ENCODE data around the gene IP6K2. TPM values are rescaled to one million over a fixed set of nuclear protein-coding genes. Genes with fewer than 3 reads are reported as not detected.

IP6K2 gene
- total RNA-seq, 1 donor from 2014 or later: 209 TPM

GRCh38 chr3:48681974-48682610 is 34.9 kb downstream of the IP6K2 start:
- DNase-seq (ENCODE audit: low spot score in 2 of 2, unreplicated experiment in 2 of 2): no peak
- H3K27me3 Mint-ChIP-seq (ENCODE audit: low read depth): no peaks in the 10 kb centered on the region
- H3K4me1 Mint-ChIP-seq: peaks cover 29% of the 10 kb centered on the region
- peaks cover 32% of the 10 kb centered on the region for H3K36me3 Mint-ChIP-seq
- no peaks in the 10 kb centered on the region for H3K9me3 Mint-ChIP-seq
- H3K27ac Mint-ChIP-seq: no peak overlapping the region
- no peak for TF ChIP-seq CTCF (IDR thresholded peaks at IDR 0.05; ENCODE audit: unreplicated experiment)
- no peak overlapping the region for H3K4me3 Mint-ChIP-seq

GRCh38 chr3:48681541-48681880 is 35.5 kb downstream of the IP6K2 start:
- Mint-ChIP-seq H3K4me3 (no peak overlapping the region), H3K27me3 (ENCODE audit: low read depth) (no peaks in the 10 kb centered on the region), H3K27ac (no peak overlapping the region), H3K9me3 (no peaks in the 10 kb centered on the region), H3K4me1 (peaks cover 27% of the 10 kb centered on the region), H3K36me3 (peaks cover 30% of the 10 kb centered on the region)
- no peak for TF ChIP-seq CTCF (IDR thresholded peaks at IDR 0.05; ENCODE audit: unreplicated experiment)
- DNase-seq (ENCODE audit: low spot score in 2 of 2, unreplicated experiment in 2 of 2): no peak

GRCh38 chr3:48680811-48681540 is 36.0 kb downstream of the IP6K2 start:
- Mint-ChIP-seq H3K36me3 (peaks cover 30% of the 10 kb centered on the region), H3K4me1 (peaks cover 25% of the 10 kb centered on the region), H3K4me3 (no peak overlapping the region), H3K27ac (no peak overlapping the region), H3K9me3 (no peaks in the 10 kb centered on the region), H3K27me3 (ENCODE audit: low read depth) (no peaks in the 10 kb centered on the region)
- TF ChIP-seq CTCF (IDR thresholded peaks at IDR 0.05; ENCODE audit: unreplicated experiment): no peak
- no peak for DNase-seq (ENCODE audit: low spot score in 2 of 2, unreplicated experiment in 2 of 2)

- Mint-ChIP-seq H3K4me1 (peaks cover 21% of the 10 kb centered on the region), H3K36me3 (peaks cover 32% of the 10 kb centered on the region), H3K9me3 (no peaks in the 10 kb centered on the region), H3K27ac (no peak overlapping the region), H3K27me3 (ENCODE audit: low read depth) (no peaks in the 10 kb centered on the region), H3K4me3 (no peak overlapping the region)
- TF ChIP-seq CTCF (IDR thresholded peaks at IDR 0.05; ENCODE audit: unreplicated experiment): no peak
- no peak for DNase-seq (ENCODE audit: low spot score in 2 of 2, unreplicated experiment in 2 of 2)
Observed at GRCh38 chr3:48679411-48680391, 37.3 kb downstream of the IP6K2 start.

GRCh38 chr3:48678566-48679380 is 38.2 kb downstream of the IP6K2 start:
- Mint-ChIP-seq H3K9me3 (no peaks in the 10 kb centered on the region), H3K4me3 (no peak overlapping the region), H3K27me3 (ENCODE audit: low read depth) (no peaks in the 10 kb centered on the region), H3K4me1 (peaks cover 13% of the 10 kb centered on the region), H3K36me3 (peaks cover 32% of the 10 kb centered on the region), H3K27ac (no peak overlapping the region)
- DNase-seq (ENCODE audit: low spot score in 2 of 2, unreplicated experiment in 2 of 2): no peak
- TF ChIP-seq CTCF (IDR thresholded peaks at IDR 0.05; ENCODE audit: unreplicated experiment): no peak
